Keratinocyte (primary cell): Measurements from ENCODE around the gene RPL37A. TPM values are rescaled to one million over a fixed set of nuclear protein-coding genes. Genes with fewer than 3 reads are reported as not detected.

Source experiments
- DNase-seq: peaks from one replicate; pipeline ENCODE4 v3.0.0-alpha.2; 2011; ENCODE audit warnings: low read depth, missing footprints, low spot score
- FAIRE-seq: peaks from 2 replicates; lab custom pipeline; 2011; peaks lifted over from hg19 to GRCh38; lab: Jason Lieb, UNC
- H2AFZ ChIP-seq: 2 replicates; pipeline ENCODE4 v1.6.0; 2012; ENCODE audit warnings: low read length, control low read depth, inconsistent platforms; ENCODE audit not compliant: control insufficient read depth
- H3K27ac ChIP-seq: 2 replicates; pipeline ENCODE4 v1.5.1; 2011; ENCODE audit warnings: low read length; ENCODE audit not compliant: control insufficient read depth, insufficient read depth
- H3K27me3 ChIP-seq: 3 replicates; pipeline ENCODE4 v1.6.0; 2011; ENCODE audit warnings: low read length; ENCODE audit not compliant: control insufficient read depth, insufficient read depth; ENCODE audit errors: extremely low read depth
- H3K36me3 ChIP-seq, 2 experiments: 2 replicates in 1 of 2; 3 replicates in 1 of 2; pipeline ENCODE4 v1.5.1; 2011; ENCODE audit warnings: low read length in 2 of 2, mild to moderate bottlenecking in 1 of 2; ENCODE audit not compliant: control insufficient read depth in 2 of 2, insufficient read depth in 2 of 2; ENCODE audit errors: extremely low read depth in 1 of 2
- H3K4me1 ChIP-seq: 3 replicates; pipeline ENCODE4 v1.5.1; 2011; ENCODE audit warnings: low read length; ENCODE audit not compliant: control insufficient read depth, insufficient read depth; ENCODE audit errors: extremely low read depth
- H3K4me2 ChIP-seq: 3 replicates; pipeline ENCODE4 v1.6.0; 2011; ENCODE audit warnings: low read depth, low read length; ENCODE audit not compliant: control insufficient read depth, insufficient read depth; ENCODE audit errors: extremely low read depth
- H3K4me3 ChIP-seq, 3 experiments: fragments of 200-600 bp in 1 of 3; sonication (generic) in 1 of 3; 2 replicates in 2 of 3; 3 replicates in 1 of 3; pipeline ENCODE4 v1.5.1; 2011 to 2016; ENCODE audit warnings: low read length in 3 of 3, mild to moderate bottlenecking in 3 of 3, control low read depth in 2 of 3, inconsistent platforms in 1 of 3, low read depth in 1 of 3, mixed read lengths in 1 of 3, mixed run types in 1 of 3, moderate library complexity in 1 of 3; ENCODE audit not compliant: control insufficient read depth in 2 of 3, insufficient read depth in 2 of 3; ENCODE audit errors: extremely low read depth in 1 of 3
- H3K79me2 ChIP-seq: 2 replicates; pipeline ENCODE4 v1.6.0; 2012; ENCODE audit warnings: low read length; ENCODE audit not compliant: control insufficient read depth, insufficient read depth
- H3K9ac ChIP-seq: 3 replicates; pipeline ENCODE4 v1.6.0; 2011; ENCODE audit warnings: low read length; ENCODE audit not compliant: control insufficient read depth, insufficient read depth; ENCODE audit errors: extremely low read depth
- H3K9me1 ChIP-seq: 3 replicates; pipeline ENCODE4 v1.6.0; 2011; ENCODE audit warnings: low read length; ENCODE audit not compliant: control insufficient read depth, insufficient read depth; ENCODE audit errors: extremely low read depth
- H3K9me3 ChIP-seq: 2 replicates; pipeline ENCODE4 v1.5.1; 2012; ENCODE audit warnings: low read depth, low read length; ENCODE audit not compliant: control insufficient read depth
- H4K20me1 ChIP-seq: 3 replicates; pipeline ENCODE4 v1.6.0; 2011; ENCODE audit warnings: low read length; ENCODE audit not compliant: control insufficient read depth, insufficient read depth; ENCODE audit errors: extremely low read depth
- CTCF ChIP-seq, 3 experiments: IDR thresholded peaks in 1 of 3; conservative IDR thresholded peaks in 1 of 3; optimal IDR thresholded peaks in 1 of 3; 2 replicates in 2 of 3; 3 replicates in 1 of 3; pipeline versions ENCODE3 to v1.5.1; 2011; ENCODE audit warnings: low read length in 3 of 3, mild to moderate bottlenecking in 3 of 3, moderate library complexity in 2 of 3, control low read depth in 1 of 3, inconsistent platforms in 1 of 3; ENCODE audit not compliant: insufficient read depth in 2 of 3; ENCODE audit errors: extremely low read depth in 1 of 3
- EZH2 ChIP-seq: IDR thresholded peaks from one replicate; pipeline ENCODE4 v1.6.1; 2012; ENCODE audit warnings: inconsistent platforms, mild to moderate bottlenecking, low read length, moderate library complexity
- dilution Hi-C: fragments of 300-500 bp; cut with MboI; formaldehyde crosslinking; loops from one replicate; pipeline ENCODE4 v1.7.0; 2020; ENCODE audit warnings: low sequenced_read_pairs; ENCODE audit not compliant: extremely low pct_ligation_motif_present
- polyA plus RNA-seq, 5 experiments: library from polyadenylated mRNA; depleted of rRNA in 3 of 5; stranded (reverse) in 3 of 5; stranded (forward) in 1 of 5; unstranded in 1 of 5; fragments of >200 nt; gene quantifications; 1 replicate in 1 of 5; 2 replicates in 3 of 5; 3 replicates in 1 of 5; pipeline versions ENCODE4 v1.2.1 to v1.2.3, GENCODE V29; 2011 to 2012; ENCODE audit warnings: missing spikeins in 2 of 5, low read depth in 1 of 5, low replicate concordance in 1 of 5

Gene RPL37A
- polyA plus RNA-seq, 1 donor (not counting 4 experiments of a cell fraction or from before 2014, with no cell fraction given), result 4,257 TPM

- no peak overlapping the region for H3K4me2 ChIP-seq
- H4K20me1 ChIP-seq, result no peaks in the 10 kb centered on the region
- dilution Hi-C loops, result no loop called here
- no peaks in the 10 kb centered on the region for H3K9me1 ChIP-seq
- no peaks in the 10 kb centered on the region for H3K27me3 ChIP-seq
- H3K9ac ChIP-seq, result no peak overlapping the region
- peaks cover 18% of the 10 kb centered on the region for H3K4me1 ChIP-seq
- no peak overlapping the region for H3K4me3 ChIP-seq
- DNase-seq, result no peak
- H3K9me3 ChIP-seq, result no peaks in the 10 kb centered on the region
- FAIRE-seq, result no peak
- H3K36me3 ChIP-seq, result peaks cover 11% of the 10 kb centered on the region in 2 experiments
- H3K27ac ChIP-seq, result no peak overlapping the region
- no peaks in the 10 kb centered on the region for H3K79me2 ChIP-seq
- no peak for TF ChIP-seq EZH2
- no peak for TF ChIP-seq CTCF (optimal IDR thresholded peaks at IDR 0.05 in 1 of 3, IDR thresholded peaks at IDR 0.05 in 1 of 3, conservative IDR thresholded peaks at IDR 0.05 in 1 of 3; ENCODE audit: extremely low read depth in 1 of 3, insufficient read depth in 2 of 3, low read length in 3 of 3)
- H2AFZ ChIP-seq, result no peak overlapping the region
These were observed 22.9 kb upstream of the RPL37A start for GRCh38 chr2:216475767-216476166.

- TF ChIP-seq EZH2 (no peak), CTCF (optimal IDR thresholded peaks at IDR 0.05 in 1 of 3, IDR thresholded peaks at IDR 0.05 in 1 of 3, conservative IDR thresholded peaks at IDR 0.05 in 1 of 3; ENCODE audit: extremely low read depth in 1 of 3, insufficient read depth in 2 of 3, low read length in 3 of 3) (no peak)
- Histone ChIP-seq H3K79me2 (no peaks in the 10 kb centered on the region), H2AFZ (no peak overlapping the region), H3K36me3 (peaks cover 11 to 15% of the 10 kb centered on the region in 2 experiments), H3K9me1 (no peaks in the 10 kb centered on the region), H3K9ac (no peak overlapping the region), H3K4me1 (peaks cover 18% of the 10 kb centered on the region), H3K4me2 (peak overlapping the region; percentile 45), H3K9me3 (no peaks in the 10 kb centered on the region), H3K27me3 (no peaks in the 10 kb centered on the region), H4K20me1 (no peaks in the 10 kb centered on the region), H3K27ac (peak overlapping the region; percentile 39), H3K4me3 (no peak overlapping the region)
- dilution Hi-C loops, result no loop called here
- FAIRE-seq (no peak), DNase-seq (no peak)
These were observed 21.2 kb upstream of the RPL37A start for GRCh38 chr2:216477283-216478035.
